GM21423 (cell line): ENCODE measurements around the gene SLC35E1.

ENCODE experiments used
- ATAC-seq: cut with Tn5 transposase; IDR thresholded peaks from one replicate; pipeline ENCODE4 v1.9.1; 2021; ENCODE audit warnings: mild to moderate bottlenecking, moderate library complexity; ENCODE audit not compliant: unreplicated experiment

The SLC35E1 gene

GRCh38 chr19:16598848-16599247, 26.6 kb upstream of the SLC35E1 start:
- no peak for ATAC-seq

GRCh38 chr19:16596399-16596798, 24.2 kb upstream of the SLC35E1 start:
- no peak for ATAC-seq

- ATAC-seq = no peak
Measured at GRCh38 chr19:16595097-16595496, 22.9 kb upstream of the SLC35E1 start.

GRCh38 chr19:16594681-16595091, 22.5 kb upstream of the SLC35E1 start:
- ATAC-seq = no peak

GRCh38 chr19:16594131-16594586, 21.9 kb upstream of the SLC35E1 start:
- no peak for ATAC-seq

- no peak for ATAC-seq
Measured at GRCh38 chr19:16593181-16593580, 21.0 kb upstream of the SLC35E1 start.

- ATAC-seq = no peak
Measured at GRCh38 chr19:16591803-16592556, 19.8 kb upstream of the SLC35E1 start.

- ATAC-seq = no peak
Measured at GRCh38 chr19:16590876-16591802, 18.9 kb upstream of the SLC35E1 start.

DNA sequence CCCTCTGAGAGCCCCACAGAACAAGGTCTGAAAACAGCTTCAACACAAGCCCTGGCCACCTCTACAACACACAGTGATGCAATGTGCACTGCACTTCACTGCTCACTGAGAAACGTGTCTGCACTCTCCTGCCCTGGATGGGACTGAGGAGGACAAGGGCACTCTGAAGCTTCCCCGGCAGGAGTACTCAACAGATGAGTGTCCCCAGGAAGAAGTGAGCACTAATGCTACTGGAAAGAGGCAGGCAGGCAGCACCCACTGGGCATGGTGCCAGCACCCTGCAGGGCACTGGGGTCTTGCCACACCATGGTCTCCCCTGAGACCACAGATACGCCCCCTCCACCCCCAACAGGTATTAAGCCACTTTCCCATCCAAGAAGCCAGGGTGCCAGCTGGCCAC, 17.7 kb upstream of the SLC35E1 start:
- ATAC-seq = no peak

GRCh38 chr19:16588824-16589577, 16.8 kb upstream of the SLC35E1 start:
- ATAC-seq = peak; percentile 6

- ATAC-seq = peak; percentile 31
Measured at GRCh38 chr19:16587833-16588823, 15.9 kb upstream of the SLC35E1 start.

DNA sequence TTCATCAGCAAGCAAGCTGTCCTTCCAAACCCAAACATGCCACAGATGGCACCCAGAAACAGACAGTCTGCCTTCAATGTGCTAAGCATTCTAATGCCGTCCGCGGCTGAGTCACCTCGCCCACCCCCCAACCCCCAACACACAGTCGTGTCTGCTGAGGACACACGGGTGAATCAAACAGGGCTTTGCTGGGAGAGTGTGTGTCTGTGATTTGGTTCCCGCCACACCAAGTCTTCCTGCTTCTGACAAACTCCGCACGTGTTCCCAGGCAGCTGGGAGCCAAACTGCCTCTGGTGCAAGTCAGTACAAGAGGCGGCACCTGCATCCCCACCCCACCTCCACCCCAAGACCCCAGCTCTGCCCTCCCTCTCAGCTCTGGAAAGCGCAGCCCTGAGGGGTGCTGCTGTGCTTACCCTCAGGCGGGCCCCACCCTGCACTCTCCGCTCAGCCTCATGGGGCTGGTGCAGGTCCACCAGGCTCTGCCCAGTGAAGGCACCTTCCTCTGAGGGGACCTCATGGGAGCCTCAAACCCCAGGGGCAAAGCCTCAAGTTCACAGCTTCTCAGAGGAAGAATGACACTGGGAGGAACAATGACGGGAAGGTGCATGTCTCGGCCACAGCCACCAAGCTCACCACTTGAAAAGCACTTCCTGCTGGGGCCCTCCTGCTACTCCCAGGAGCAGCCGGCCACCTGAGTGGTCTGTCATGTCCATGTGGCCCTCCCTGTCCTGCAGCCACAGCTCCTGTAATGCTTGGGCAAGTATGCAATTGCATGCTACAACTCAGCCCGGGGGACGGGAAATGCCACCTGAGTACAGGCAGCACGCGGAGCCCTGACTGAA, 15.0 kb upstream of the SLC35E1 start:
- no peak for ATAC-seq

DNA sequence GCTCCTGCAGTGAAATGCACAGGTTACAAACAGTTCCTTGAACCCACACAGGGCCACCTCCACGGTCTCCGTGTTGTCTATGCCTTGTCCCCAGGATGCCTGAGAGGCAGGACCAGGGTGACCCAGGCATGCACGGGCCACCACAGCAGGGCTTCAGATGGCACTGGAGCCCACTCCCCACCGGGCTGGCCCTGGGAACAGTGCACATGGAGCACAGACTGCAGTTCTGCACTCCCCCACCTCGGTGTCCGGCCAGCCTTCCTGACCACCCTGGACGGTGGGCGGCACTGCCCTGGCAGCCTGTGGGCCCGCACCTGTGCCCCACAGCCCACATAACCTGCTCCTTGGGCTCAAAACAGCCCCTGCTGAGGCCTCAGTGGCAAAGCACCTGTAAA, 14.3 kb upstream of the SLC35E1 start:
- no peak for ATAC-seq

DNA sequence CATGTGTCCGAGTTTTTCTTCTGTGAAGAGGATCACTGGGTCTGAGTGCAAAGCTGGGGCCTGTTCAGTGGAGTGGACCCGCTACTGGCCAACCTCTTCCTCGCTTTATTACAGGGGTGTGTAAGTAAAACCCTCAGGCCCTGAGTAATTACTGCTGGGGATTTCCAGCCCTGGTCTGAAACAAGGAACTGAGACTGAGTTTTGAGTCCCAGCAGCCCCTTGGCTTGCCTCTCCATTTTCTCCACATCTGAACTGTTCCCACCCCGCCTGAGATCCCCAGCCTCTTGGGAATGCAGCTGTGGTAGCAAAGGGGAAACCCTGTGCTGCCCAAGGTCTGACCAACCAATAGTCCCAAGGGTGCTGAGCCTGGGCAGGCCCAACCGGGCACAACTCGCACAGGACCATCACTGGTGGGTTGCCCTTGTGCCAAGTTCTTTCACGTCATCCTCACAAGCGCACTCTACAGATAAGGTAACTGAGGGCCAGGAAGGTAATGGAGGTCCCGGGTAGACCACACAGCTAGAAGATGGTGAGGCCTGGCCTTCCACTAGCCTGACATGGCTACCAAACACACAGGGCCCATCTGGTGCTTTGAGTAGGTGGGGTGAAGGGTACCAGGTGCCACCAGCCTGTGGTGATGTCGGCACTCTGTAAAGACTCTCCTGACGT, 13.7 kb upstream of the SLC35E1 start:
- peak; percentile 28 for ATAC-seq

GRCh38 chr19:16585094-16585801, 13.0 kb upstream of the SLC35E1 start:
- ATAC-seq = no peak

DNA sequence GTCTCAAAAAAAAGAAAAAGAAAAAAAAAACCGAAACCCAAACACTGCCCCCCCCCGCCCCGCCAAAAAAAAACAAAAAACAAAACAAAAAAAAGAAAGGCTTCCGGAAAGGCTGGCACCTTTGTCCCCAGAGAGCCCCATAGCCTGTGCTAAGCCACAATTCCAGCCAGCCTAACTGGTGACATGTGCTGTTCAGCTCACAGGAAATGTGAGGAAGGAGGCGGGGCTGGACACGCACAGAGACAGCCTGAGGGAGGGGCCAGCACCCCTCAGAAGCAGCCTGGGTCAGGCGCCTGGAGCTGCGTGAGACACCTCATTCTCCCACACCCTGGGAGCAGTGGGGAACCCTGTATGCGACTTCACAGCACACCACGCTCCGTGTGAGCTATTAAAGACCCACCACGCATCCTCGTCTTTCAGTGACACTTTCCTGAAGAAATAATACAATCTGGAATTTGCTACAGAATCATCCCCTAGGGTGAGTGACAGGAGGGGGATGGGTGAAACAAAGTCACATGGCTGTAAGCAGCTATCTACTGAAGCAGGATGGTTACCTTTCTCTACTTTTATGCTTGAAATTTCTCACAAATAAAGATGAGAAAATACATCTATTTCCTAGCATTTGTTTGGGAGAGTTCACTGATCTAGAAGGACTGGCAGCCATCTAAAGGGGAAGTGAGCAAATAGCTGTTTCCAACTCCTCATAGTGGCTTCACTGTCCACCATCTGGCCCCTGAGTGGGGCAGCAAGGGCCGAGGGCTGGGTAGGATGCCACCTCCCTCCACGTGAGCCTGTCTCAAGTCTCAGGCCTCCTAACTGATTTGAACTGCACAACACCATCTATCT, 12.3 kb upstream of the SLC35E1 start:
- ATAC-seq = peak; percentile 45
